ENCODE measurements around the gene PGR.
"Not testable (repeated sequence)": the region's sequence is repeated elsewhere in the genome, so short reads cannot be mapped to it uniquely, and the experiment has no call there.

PGR gene

DNA sequence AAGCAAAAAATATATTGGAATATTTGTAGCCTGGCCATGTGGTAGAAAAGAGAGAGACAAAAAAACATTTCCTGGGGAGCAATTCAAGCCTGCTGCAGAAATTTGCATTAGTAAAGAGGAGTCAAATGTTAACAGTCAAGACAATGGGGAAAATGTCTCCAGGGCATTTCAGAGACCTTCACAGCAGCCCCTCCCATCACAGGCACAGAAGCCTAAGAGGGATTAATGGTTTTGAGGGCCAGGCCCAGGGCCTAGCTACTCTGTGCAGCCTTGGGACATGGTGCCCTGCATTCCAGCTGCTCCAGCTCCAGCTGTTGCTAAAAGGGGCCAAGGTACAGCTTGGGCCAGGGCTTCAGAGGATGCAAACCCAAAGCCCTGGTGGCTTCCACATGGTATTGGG, 46.8 kb downstream of the PGR start:
- no peak for DNase-seq (ENCODE audit: low read depth in 3 of 3)

- no peak for DNase-seq (ENCODE audit: low read depth in 3 of 3)
Observed at GRCh38 chr11:101063706-101064105, 65.9 kb downstream of the PGR start.

DNA sequence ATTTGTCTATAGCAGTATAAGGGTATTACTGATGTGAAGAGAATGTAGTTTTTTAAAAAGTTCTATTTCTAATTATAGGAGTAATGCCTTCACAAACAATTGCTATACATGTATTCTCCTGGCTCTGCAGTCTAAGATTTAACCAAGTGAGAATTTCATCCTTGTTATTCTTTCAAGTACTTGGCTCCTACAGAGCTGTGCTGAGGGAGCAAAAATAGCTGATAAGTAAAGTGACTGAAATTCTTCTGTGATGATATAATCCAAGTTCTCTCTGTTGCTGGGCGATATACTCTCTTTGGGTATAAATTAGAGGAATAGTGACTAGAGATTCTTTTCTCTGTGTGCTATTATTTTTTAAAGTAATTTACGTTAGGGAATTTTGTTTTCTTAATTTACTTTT, 68.0 kb downstream of the PGR start:
- DNase-seq (ENCODE audit: low read depth in 3 of 3), result no peak

- no peak for DNase-seq (ENCODE audit: low read depth in 3 of 3)
Observed at GRCh38 chr11:101059331-101059730, 70.3 kb downstream of the PGR start.

DNA sequence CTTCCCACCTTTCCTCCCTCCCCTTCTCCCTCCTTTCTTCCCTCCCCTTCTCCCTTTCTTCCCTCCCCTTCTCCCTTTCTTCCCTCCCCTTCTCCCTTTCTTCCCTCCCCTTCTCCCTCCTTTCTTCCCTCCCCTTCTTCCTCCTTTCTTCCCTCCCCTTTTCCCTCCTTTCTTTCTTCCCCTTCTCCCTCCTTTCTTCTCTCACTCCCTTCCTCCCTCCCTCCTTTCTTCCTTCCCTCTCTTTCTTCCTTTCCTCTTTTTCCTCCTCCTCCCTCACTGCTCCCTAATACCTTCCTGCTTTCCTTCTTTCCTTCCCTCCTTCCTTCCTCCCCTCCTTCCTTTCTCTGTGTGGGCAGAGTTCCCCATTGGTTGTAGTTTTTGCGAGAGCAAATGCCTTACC, 76.1 kb downstream of the PGR start:
- no peak for DNase-seq (ENCODE audit: low read depth in 3 of 3)

DNA sequence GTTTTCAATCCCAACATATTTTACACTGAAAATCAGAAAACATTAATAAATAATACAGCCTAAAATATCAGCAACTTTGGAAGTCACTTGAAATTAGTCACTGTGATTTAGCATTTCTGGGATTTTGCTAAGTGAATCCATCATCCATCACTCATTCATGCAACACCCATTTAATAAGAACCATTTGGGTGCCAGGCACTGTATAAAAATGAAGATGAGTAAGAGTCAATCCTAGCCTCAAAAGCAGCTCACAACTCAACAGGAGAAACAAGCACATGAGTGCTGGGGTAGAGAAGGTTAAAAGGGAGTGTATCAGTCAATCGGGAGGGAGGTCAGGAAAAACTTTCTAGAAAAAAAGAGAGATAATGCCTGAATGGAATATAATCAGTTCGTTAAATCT, 77.9 kb downstream of the PGR start:
- DNase-seq (ENCODE audit: low read depth in 3 of 3), result no peak

GRCh38 chr11:101049813-101050212, 79.8 kb downstream of the PGR start:
- DNase-seq (ENCODE audit: low read depth in 3 of 3), result no peak

GRCh38 chr11:101049123-101049522, 80.5 kb downstream of the PGR start:
- DNase-seq (ENCODE audit: low read depth in 3 of 3), result no peak

GRCh38 chr11:101048479-101048878, 81.1 kb downstream of the PGR start:
- DNase-seq (ENCODE audit: low read depth in 3 of 3), result no peak

GRCh38 chr11:101046947-101047346, 82.7 kb downstream of the PGR start:
- no peak for DNase-seq (ENCODE audit: low read depth in 3 of 3)

GRCh38 chr11:101045415-101045814, 84.2 kb downstream of the PGR start:
- DNase-seq (ENCODE audit: low read depth in 3 of 3), result no peak

DNA sequence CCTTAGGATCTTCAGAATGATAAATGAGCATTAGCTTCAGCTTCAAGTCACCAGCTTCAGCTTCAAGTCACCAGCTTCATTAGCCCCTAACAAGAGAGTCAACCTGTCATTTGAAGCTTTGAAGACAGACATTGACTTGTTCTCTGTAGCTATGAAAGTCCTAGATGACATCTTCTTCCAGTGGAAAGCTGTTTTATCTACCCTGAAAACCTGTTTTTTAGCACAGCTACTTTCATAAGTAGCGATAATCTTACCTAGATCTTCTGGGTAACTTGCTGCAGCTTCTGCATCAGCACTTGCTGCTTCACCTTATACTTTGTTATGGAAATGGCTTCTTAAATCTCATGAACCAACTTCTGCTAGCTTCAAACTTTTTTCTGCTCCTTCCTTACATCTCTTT, 85.7 kb downstream of the PGR start:
- no peak for DNase-seq (ENCODE audit: low read depth in 3 of 3)

DNA sequence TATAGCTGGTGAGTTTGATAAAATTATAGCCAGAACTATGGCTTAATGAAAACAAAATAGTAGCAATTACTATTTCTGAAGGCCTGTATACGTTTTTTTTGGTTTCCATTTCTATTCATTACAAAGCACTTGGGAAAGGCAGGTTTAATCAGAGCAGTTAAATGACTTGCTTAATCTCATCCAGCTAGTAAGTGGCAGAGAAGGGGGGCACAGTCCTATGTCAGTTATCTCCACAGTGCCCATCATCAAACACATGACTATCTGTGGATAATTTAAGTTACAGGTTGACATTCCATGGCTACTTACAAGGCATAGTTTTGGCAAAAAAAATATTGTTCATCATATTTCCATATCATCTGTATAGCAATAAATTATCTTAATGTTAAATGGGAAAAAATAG, 93.7 kb downstream of the PGR start:
- no peak for DNase-seq (ENCODE audit: low read depth in 3 of 3)

GRCh38 chr11:101034076-101034475, 95.5 kb downstream of the PGR start:
- no peak for DNase-seq (ENCODE audit: low read depth in 3 of 3)

- no peak for DNase-seq (ENCODE audit: low read depth in 3 of 3)
Observed at GRCh38 chr11:101032991-101033390, 96.6 kb downstream of the PGR start.

- no peak for DNase-seq (ENCODE audit: low read depth in 3 of 3)
Observed at GRCh38 chr11:101031713-101032112, 97.9 kb downstream of the PGR start.

DNA sequence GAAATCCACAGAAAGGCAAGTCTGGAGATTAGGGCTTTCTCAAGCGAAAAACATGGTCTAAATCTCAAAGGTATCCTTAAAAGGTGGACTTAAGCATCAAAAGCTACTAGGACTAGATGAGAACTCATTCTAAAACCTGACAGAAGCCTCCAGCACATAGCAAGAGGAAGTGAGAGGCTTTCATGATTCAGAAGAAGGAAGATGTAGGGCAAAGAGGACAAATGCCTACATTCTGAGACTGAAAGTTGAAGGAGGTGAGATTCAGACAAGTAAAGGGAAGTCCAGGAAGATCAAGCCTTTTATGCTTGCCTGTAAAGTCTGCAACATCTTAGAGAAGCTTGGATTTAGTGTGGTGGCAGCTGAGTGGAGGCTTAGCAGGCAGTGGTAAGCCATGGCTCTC, 98.9 kb downstream of the PGR start:
- DNase-seq (ENCODE audit: low read depth in 3 of 3), result no peak

DNA sequence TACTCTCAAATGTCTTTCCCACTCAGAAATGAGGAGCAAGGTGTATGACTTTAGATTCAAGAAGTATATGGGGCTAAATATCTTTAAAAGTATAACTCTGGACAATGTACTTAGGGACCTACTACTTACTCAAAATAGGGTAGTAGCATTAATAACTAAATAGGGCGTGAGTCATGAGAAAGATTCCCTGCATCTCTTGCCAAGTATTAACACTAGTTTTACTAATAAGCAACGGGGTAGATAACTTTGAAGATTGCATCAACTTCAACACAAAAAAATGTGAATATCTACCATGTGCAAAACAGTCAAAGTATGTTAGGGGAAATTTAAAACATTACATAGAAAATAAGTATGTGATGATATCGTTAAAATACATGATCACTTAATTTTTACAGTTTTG, 99.6 kb downstream of the PGR start:
- no peak for DNase-seq (ENCODE audit: low read depth in 3 of 3)

- no peak for DNase-seq (ENCODE audit: low read depth in 3 of 3)
Observed at GRCh38 chr11:101028644-101029043, 101.0 kb downstream of the PGR start.

DNA sequence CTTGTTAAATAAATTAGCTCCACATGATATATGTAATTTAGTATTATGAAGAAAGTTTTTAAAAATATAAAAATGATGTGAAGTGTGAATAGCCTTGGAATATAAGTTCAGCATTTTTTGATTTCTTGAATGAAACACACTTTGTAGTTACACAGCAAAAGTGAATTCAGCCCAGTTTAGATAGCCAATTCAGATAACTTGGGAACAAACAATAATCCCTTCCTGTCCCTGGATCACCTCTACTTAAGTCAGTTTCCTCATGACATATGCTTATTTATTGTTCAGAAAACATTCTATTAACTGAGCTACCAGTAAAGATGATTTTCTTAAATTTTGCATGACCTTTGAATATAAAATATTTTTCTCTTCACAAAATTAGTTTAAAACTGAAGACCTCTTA, 107.4 kb downstream of the PGR start:
- no peak for DNase-seq (ENCODE audit: low read depth in 3 of 3)

DNA sequence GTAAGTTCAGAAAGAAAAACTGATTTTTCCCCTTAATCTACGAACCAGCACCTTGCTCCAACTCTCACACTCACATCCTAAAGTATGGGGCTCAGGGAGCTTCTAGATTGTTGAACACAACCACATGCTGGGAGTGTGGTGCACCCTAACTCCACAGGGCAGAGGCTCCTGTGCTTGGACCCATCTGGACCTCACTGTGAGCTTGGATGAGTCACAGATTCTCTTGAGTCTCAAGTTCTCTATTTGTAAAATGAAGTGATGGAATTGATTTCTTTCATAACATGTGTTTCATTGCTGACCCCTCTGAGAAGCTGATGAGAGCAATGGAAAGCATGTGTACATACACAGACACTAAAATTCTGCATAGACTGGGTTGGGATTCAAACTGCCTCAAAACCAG, 109.7 kb downstream of the PGR start:
- DNase-seq (ENCODE audit: low read depth in 3 of 3), result no peak

GRCh38 chr11:101014600-101015285, 114.9 kb downstream of the PGR start:
- no peak for DNase-seq (ENCODE audit: low read depth in 3 of 3)

- not testable (repeated sequence) for DNase-seq (ENCODE audit: low read depth in 3 of 3)
Observed at GRCh38 chr11:101013702-101014101, 115.9 kb downstream of the PGR start.

- DNase-seq (ENCODE audit: low read depth in 3 of 3), result no peak
Observed at GRCh38 chr11:101011881-101012280, 117.7 kb downstream of the PGR start.

All from stimulated activated CD4-positive, alpha-beta T cell treated with anti-CD3 and anti-CD28 coated beads, TNF-alpha, amount 100 ng/mL, for 48 hours (primary cell).